Measurements from ENCODE around the gene PHF12.

DNA sequence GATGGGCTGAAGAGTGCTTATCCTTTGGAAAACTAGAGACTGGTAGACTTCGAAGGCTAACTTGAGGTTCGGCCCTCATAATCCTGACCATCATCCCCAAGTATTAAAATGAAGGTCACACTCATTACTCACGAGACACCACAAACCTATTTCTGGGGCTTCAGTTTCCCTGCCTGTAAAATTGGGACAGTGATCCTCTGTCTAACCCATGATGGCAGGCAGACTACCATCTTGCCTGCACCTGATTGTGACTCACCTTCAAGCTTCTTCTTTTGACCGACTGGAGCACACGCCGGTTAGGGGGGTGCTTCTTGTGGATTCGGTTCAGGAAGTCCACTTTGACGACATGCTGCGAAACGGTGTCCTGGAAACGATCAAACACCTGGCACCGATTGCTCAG lies 34.3 kb downstream of the PHF12 start:
- TF ChIP-seq, protein P1, sequence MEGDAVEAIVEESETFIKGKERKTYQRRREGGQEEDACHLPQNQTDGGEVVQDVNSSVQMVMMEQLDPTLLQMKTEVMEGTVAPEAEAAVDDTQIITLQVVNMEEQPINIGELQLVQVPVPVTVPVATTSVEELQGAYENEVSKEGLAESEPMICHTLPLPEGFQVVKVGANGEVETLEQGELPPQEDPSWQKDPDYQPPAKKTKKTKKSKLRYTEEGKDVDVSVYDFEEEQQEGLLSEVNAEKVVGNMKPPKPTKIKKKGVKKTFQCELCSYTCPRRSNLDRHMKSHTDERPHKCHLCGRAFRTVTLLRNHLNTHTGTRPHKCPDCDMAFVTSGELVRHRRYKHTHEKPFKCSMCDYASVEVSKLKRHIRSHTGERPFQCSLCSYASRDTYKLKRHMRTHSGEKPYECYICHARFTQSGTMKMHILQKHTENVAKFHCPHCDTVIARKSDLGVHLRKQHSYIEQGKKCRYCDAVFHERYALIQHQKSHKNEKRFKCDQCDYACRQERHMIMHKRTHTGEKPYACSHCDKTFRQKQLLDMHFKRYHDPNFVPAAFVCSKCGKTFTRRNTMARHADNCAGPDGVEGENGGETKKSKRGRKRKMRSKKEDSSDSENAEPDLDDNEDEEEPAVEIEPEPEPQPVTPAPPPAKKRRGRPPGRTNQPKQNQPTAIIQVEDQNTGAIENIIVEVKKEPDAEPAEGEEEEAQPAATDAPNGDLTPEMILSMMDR (IDR thresholded peaks at IDR 0.05) = no peak
- TF ChIP-seq POLR2A (IDR thresholded peaks at IDR 0.05; ENCODE audit: low read length) (no peak), FOSB (CRISPR knock-in tag; IDR thresholded peaks at IDR 0.05) (no peak), CBX2 (IDR thresholded peaks at IDR 0.05; ENCODE audit: borderline replicate concordance, low read depth) (no peak), ESRRA (IDR thresholded peaks at IDR 0.05; ENCODE audit: borderline replicate concordance, low read length) (no peak), KDM5A (IDR thresholded peaks at IDR 0.05) (no peak), RAD21 (conservative IDR thresholded peaks at IDR 0.05 in 1 of 2, IDR thresholded peaks at IDR 0.05 in 1 of 2) (no peak), RCOR1 (IDR thresholded peaks at IDR 0.05; ENCODE audit: low read depth, low read length) (no peak), SMC3 (IDR thresholded peaks at IDR 0.05) (no peak), POLR2AphosphoS2 (conservative IDR thresholded peaks at IDR 0.05; ENCODE audit: low read length) (no peak), BHLHE40 (IDR thresholded peaks at IDR 0.05; ENCODE audit: low read depth, low read length) (no peak)
- TF ChIP-seq, protein P2, sequence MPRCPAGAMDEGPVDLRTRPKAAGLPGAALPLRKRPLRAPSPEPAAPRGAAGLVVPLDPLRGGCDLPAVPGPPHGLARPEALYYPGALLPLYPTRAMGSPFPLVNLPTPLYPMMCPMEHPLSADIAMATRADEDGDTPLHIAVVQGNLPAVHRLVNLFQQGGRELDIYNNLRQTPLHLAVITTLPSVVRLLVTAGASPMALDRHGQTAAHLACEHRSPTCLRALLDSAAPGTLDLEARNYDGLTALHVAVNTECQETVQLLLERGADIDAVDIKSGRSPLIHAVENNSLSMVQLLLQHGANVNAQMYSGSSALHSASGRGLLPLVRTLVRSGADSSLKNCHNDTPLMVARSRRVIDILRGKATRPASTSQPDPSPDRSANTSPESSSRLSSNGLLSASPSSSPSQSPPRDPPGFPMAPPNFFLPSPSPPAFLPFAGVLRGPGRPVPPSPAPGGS (IDR thresholded peaks at IDR 0.05) = no peak
- TF ChIP-seq, protein P3, sequence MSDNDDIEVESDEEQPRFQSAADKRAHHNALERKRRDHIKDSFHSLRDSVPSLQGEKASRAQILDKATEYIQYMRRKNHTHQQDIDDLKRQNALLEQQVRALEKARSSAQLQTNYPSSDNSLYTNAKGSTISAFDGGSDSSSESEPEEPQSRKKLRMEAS (IDR thresholded peaks at IDR 0.05) = no peak
- TF ChIP-seq, protein P4, sequence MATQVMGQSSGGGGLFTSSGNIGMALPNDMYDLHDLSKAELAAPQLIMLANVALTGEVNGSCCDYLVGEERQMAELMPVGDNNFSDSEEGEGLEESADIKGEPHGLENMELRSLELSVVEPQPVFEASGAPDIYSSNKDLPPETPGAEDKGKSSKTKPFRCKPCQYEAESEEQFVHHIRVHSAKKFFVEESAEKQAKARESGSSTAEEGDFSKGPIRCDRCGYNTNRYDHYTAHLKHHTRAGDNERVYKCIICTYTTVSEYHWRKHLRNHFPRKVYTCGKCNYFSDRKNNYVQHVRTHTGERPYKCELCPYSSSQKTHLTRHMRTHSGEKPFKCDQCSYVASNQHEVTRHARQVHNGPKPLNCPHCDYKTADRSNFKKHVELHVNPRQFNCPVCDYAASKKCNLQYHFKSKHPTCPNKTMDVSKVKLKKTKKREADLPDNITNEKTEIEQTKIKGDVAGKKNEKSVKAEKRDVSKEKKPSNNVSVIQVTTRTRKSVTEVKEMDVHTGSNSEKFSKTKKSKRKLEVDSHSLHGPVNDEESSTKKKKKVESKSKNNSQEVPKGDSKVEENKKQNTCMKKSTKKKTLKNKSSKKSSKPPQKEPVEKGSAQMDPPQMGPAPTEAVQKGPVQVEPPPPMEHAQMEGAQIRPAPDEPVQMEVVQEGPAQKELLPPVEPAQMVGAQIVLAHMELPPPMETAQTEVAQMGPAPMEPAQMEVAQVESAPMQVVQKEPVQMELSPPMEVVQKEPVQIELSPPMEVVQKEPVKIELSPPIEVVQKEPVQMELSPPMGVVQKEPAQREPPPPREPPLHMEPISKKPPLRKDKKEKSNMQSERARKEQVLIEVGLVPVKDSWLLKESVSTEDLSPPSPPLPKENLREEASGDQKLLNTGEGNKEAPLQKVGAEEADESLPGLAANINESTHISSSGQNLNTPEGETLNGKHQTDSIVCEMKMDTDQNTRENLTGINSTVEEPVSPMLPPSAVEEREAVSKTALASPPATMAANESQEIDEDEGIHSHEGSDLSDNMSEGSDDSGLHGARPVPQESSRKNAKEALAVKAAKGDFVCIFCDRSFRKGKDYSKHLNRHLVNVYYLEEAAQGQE (IDR thresholded peaks at IDR 0.05) = no peak

All from A549 (cell line).